Effector CD8-positive, alpha-beta T cell (primary cell): ENCODE data around the gene TNKS1BP1.
"Not testable (repeated sequence)": the region's sequence is repeated elsewhere in the genome, so short reads cannot be mapped to it uniquely, and the experiment has no call there.

ENCODE experiments used
- DNase-seq: peaks from one replicate; lab custom pipeline; 2025; lab: John Stamatoyannopoulos, UW

TNKS1BP1 gene

DNA sequence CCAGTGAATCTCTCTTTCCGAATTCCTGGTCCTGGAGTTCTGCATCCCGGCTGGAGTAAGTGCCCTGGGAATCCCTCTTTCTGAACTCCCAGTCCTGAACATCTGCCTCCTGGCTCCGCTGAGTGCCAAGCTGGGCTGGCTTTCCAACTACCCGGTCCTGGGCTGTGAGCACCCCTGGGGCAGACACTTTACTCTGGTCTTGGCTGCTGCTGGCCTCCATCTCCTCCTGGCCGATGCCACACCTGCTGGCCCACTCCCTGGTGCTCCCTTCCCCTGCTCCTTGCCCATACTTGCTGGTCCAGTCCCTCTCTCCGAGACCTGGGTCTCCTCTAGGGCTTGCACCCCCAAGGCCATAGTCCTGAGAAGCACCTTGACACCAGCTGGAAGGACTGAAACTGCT, 14.7 kb downstream of the TNKS1BP1 start:
- no peak for DNase-seq

DNA sequence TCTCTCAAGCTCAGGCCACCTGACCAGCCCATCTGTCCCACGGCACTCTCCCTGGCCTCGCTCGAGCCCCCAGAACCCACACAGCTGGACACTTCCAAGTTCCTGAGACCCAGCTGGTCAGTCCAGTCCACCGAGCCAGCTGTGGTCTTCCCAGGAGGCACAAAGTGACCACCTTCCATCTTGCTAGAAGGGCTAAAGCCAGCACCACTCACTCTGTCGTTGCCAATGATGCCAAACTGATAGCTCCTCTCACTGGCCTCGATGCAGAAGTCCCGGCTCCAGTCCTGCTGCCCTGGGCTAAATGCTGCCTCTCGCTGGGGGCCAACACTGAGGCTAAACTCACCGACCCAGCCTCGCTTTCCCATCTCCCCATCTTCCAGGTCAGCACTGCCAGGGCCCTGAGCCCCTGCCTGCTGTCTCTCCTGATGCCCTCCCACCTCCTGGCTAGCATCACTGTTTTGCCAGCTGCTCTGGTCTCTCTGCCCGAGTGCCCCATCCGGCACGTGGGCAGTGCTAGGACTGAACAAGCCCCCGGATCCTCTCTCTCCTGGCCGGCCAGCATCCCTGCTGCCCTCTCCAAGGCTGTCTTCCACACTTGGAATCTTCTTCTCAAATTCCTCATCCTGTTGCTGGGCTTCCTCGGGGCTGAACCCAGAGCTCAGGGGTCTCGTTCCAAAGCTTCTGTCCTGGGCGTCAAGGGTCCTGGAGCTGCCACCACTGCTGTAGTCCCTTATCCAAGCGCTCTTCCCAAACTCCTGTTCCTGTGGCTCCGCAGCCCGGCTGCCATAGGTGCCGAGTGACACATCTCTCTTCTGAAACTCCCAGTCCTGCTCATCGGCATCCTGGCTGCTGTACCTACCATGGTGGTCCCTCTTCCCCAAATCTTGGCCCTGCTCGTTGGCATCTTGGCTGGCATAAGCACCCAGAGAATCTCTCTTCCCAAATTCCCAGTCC, 15.4 kb downstream of the TNKS1BP1 start:
- no peak for DNase-seq

- DNase-seq = no peak
Observed at GRCh38 chr11:57308426-57309060, 16.2 kb downstream of the TNKS1BP1 start.

- no peak for DNase-seq
Observed at GRCh38 chr11:57307666-57308270, 17.0 kb downstream of the TNKS1BP1 start.

GRCh38 chr11:57306940-57307565, 17.7 kb downstream of the TNKS1BP1 start:
- DNase-seq = no peak

DNA sequence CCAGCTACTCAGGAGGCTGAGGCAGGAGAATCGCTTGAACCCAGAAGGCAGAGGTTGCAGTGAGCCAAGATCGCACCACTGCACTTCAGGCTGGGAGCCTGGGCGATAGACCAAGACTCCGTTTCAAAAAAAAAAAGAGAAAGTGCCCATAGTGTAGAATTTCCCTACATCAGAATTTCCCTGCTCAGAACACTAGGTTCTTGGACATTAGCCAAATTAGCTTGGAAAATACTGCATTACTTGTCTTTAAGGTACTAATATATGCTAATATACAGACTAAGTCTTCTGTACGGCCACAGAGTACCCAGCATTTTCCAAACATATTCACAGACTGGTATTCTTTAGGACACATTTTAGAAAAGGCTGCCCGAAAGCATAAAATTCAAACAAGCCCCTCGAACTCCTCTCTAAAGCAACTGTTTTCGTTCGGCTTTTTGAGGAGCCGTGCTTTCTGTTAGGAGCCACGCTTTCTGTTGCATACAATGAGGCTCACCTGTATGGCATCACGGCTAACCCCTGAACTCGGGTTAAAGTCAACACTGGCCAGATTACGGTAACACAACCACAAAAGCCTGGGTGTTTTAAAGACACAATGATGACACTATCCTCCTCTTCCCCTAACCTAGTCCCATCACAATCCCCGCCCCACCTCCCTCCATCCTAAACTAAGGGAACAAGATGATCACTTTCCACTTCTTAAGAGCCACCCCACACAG, 18.4 kb downstream of the TNKS1BP1 start:
- no peak for DNase-seq

DNA sequence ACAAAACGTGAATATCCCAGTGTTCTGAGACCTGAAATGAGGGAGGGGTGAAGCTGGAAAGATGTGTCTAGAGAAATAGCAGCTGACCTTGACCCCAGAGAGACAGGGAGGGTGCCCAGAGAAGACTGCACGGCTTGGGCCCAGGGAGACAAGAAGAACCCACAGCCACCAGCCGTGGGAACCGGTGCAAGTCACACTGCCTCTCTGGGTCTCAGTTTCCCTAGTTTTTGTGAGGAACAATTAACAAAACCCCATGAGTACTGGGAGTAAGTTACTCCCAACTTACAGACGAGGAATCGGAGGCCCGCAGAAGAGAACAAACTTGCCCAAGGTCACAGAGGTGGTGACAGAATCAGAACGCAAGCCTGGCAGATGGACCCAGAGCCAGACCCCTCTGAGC, 19.2 kb downstream of the TNKS1BP1 start:
- no peak for DNase-seq

- no peak for DNase-seq
Observed at GRCh38 chr11:57303990-57304579, 20.7 kb downstream of the TNKS1BP1 start.

DNA sequence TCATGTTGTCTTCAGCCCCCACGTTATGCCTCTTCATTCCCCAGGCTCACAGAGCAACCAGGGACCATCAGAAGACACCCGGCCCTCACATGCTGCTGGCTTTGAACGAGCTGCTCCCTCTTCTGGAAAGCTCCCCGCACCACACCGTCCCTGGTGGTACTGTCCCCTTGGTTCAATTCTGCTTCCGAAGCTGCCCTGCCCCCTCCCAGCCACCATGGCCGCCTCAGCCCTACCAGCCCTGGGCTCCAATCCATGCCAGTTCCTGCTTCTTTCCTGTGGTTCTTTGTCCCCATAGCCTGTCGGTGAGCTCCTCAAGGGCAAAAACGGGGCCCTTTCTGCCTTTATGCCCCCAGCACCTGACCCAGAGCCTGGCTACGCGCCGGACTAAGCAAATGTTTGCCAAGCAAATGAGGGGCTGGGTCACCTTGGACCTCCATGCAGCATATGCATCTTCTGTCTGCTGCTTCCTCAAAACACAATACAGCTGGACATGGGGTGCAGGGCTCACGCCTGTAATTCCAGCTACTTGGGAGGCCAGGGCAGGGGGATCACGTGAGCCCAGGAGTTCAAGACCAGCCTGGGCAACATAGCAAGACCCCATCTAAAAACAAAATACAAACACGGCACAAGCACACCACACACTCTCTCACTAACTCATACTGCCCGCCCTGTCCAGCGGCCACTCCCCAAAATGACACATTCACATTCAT, 21.3 kb downstream of the TNKS1BP1 start:
- DNase-seq = no peak

GRCh38 chr11:57302489-57302888, 22.3 kb downstream of the TNKS1BP1 start:
- no peak for DNase-seq

DNA sequence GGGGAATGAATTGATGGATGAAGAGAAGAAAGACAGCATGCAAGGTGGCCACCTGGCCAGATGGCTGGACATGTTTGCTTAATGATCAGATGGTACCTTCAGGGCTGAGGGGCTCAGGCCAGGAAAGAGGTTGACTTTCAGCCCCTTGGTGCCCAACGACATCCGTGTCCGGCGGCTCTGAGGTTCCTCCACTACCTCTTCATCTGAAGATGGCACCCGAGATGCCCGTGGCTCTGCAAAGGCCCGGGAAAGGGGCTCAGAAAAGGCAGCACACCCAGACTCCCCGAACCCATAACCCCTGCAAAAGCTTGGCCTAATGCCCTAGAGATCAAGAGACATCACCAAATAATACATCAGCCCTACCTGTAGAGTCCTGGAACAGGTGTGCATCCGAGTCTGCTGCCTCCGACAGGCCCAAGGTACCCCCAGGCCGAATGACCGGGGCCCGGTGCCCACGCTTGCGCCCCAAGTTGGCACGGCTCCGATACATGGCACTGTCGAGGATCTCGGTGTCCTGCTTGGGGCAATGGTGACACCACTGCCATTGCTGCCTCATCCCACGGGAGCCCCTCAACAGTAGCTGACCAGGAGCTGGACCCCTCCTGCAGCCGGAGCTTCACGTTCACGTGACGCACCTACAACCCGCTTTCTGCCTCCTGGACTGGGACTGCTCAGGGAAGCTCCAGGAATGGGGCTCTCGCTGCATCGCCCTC, 22.9 kb downstream of the TNKS1BP1 start:
- no peak for DNase-seq

GRCh38 chr11:57300785-57301184, 24.0 kb downstream of the TNKS1BP1 start:
- DNase-seq = no peak

DNA sequence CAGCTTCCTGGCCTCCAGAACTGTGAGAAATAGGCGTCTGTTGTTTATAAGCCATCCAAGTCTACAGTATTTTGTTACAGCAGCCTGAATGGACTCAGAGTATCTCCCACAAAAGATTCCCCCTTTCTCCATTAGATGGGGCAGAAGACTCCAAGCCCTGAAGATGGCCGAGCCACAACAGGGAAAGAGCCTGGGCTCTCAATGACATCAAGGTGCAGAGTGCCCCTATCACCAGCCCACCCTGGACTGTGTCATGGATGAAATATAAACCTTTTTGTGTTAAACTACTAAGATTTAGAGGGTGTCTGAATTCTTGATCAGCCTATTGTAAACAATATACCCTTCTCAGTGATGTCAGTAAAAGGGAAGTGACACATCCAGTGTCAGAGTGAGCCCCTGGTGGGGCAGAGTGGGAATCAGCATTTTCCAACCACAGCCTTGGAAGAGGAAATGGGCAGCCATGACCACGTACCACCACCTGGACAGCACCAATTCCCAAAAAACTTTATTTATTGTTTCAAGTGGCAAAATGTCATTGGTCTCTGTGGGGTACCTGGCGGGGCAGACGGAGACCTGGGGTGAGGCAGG, 25.5 kb downstream of the TNKS1BP1 start:
- no peak for DNase-seq

DNA sequence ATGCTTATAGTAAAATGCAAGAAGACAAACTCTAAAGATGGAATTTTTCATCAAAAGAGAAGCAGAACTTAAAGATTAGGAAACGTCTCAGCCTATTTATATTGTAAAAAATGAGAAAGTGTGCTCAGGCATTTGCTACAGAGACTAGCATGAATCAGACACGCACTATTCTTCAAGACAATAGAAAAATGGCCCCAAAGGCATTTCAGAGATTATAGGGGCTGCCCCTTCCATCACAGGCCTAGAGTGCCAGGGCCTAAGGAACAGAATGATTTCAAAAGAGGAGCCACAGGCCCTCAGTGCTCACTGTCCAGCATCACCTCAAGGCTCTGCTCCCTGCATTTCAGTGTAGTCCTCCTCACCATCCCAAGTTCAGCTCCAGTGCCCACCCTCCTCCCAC, 27.5 kb downstream of the TNKS1BP1 start:
- no peak for DNase-seq

GRCh38 chr11:57296205-57296604, 28.5 kb downstream of the TNKS1BP1 start:
- not testable (repeated sequence) for DNase-seq

DNA sequence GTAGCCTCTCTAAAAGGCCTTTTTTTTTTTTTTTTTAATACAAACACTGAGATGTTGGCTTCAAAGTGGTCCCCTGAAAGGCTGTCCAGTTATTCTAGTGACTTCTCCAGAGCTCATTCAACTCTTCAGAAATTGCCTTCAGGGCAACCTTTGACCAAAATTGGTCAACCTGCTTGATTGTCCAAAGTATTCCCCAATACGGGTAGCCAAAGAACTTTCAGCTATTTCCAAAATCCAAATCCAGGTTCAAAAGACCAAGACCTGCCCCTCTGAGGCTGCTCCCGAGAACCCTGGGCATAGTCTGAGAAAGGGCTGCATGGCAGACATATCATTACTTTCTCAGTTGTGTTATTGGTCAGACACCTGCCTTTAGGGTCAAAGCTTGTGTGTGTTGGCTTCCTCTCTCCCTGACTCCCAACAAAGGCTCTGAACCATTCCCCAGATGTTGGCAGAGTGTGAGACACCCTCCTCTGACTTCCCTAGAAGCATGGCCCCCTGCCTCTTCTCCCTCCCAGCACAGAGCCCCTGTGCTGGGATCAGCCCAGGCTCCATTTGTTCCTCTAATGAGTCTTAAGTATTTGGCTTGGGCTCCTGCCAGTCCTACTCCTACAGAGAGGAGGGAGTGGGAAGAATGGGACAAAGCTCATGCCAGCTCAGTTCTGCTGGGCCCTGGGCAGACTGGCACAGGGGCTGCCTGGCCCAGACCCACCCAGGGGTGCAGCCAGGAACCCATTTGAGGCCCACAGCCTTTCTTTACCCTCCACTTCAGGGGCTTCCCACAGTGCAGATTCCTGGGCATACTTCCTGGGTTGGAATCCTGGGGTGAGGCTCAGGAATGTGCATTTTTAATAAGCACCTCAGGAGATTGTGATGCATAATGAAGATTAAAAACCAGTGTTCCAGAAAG, 30.3 kb downstream of the TNKS1BP1 start:
- no peak for DNase-seq

- no peak for DNase-seq
Observed at GRCh38 chr11:57290288-57290687, 34.5 kb downstream of the TNKS1BP1 start.

GRCh38 chr11:57288771-57289579, 35.8 kb downstream of the TNKS1BP1 start:
- DNase-seq = no peak
